HG03159 (cell line): Measurements from ENCODE around the gene ORMDL1.
"Not testable (repeated sequence)": the region's sequence is repeated elsewhere in the genome, so short reads cannot be mapped to it uniquely, and the experiment has no call there.

Experiments
- ATAC-seq: cut with Tn5 transposase; IDR thresholded peaks from one replicate; pipeline ENCODE4 v1.9.1; 2021; ENCODE audit warnings: mild to moderate bottlenecking, moderate library complexity; ENCODE audit not compliant: unreplicated experiment

ORMDL1 gene

GRCh38 chr2:189772212-189772611 is 11.9 kb downstream of the ORMDL1 start:
- ATAC-seq = no peak

GRCh38 chr2:189770590-189771322 is 13.4 kb downstream of the ORMDL1 start:
- ATAC-seq = no peak

GRCh38 chr2:189763908-189764661 is 20.1 kb downstream of the ORMDL1 start:
- no peak for ATAC-seq

GRCh38 chr2:189762551-189763298 is 21.4 kb downstream of the ORMDL1 start, which contains the start of gene OSGEPL1:
Gene OSGEPL1 (minus strand): TSS chr2:189762792. CDS start chr2:189761640, 1,152 bp downstream.
- ATAC-seq = peak; percentile 96

GRCh38 chr2:189762229-189762550 is 21.9 kb downstream of the ORMDL1 start:
- no peak for ATAC-seq

GRCh38 chr2:189760154-189760553 is 24.0 kb downstream of the ORMDL1 start:
- ATAC-seq = not testable (repeated sequence)

DNA sequence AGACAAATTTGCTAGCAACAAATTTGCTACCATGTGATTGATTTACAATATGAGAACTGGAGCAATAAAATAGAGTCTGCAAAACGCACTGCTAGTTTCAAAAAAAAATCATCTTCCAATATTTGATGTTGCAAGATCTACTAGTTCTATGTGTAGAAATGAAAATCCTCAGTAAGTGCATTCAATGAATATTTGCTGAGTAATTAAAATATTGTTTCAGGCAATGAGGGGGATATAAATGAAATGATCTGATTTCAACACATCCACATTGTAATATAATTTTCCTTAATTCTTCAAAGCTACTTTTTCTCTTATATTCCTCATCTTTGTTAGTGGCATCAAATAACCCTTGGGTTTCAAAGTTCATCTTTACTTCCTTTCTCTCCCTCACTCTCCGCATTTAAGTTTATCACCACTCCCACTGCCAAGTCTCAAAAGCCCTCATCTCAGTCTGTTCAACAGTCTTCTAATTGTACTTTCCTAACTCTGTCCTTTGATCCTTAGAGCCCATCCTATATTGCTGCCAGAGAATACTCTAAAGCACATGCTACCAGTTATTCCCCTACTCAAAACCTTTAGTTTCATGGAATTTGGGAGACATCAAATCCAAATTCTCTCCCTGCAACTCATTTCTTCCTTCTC is 27.7 kb downstream of the ORMDL1 start:
- no peak for ATAC-seq

DNA sequence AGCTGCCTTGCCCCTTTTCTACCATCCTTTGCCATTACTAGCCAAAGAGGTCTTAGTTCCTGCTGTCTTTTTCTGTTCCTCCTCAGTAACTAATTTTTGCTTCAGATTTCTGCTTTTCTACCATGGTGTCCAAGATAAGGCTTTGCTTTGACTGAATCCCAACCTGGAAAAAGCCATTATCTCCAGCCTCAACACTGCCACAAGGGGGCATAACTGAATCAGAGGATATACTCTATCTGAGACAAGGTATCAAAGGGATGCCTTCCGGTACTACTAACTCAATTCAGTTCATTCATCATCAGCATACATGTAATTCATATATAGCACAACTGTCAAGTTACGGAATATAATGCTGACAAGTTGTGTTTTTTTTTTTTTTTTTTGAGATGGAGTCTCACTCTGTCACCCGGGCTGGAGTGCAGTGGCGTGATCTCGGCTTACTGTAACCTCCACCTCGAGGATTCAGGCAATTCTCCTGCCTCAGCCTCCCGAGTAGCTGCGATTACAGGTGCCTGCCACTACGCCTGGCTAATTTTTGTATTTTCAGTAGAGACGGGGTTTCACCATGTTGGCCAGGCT is 33.0 kb downstream of the ORMDL1 start:
- peak; percentile 70 for ATAC-seq

DNA sequence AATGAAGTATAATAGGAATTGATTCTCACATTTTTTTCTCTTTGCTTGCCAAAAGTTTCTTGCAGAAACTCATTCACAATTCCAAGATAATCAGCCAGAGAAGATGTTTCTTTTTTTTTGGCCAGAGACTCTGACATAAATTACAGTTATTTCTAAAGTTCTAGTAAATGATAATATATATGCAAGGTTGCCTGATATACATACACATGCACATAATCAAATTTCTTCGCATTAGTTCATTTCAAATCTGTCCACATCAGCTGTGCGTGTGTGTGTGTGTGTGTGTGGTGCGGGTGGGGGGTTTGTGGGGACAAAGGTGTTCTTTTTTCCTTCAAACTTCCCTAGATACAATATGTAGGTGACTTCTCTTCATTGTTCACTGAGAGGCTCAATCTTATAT is 54.7 kb downstream of the ORMDL1 start:
- no peak for ATAC-seq

DNA sequence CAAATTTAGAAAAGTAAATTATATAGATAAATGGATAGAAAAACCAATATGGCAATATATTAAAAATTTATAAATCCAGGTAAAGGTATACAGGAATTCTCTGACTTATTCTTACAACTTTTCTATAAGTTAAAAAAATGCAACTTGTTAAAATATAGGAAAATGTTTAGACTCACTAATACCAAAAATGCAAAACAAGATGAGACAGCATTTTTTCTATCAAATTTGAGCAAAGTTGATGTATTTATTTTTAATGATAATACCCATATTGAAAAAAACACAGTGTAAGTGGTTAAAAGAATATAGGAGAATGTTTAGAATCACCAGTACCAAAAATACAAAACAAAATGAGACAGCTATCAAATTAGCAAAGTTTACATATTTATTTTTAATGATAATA is 57.3 kb downstream of the ORMDL1 start:
- no peak for ATAC-seq

GRCh38 chr2:189726271-189726670 is 57.9 kb downstream of the ORMDL1 start:
- ATAC-seq = no peak

- ATAC-seq = no peak
Measured at GRCh38 chr2:189723192-189723591, 60.9 kb downstream of the ORMDL1 start.
